Activated CD4-positive, alpha-beta T cell treated with anti-CD3 and anti-CD28 coated beads, Interleukin-2, amount 10 ng/mL, durations not matched to agents 24 days and 14 days (primary cell): Measurements from ENCODE around the gene SLC10A2. TPM values are rescaled to one million over a fixed set of nuclear protein-coding genes. Genes with fewer than 3 reads are reported as not detected.

Experiments
- DNase-seq: peaks from one replicate; pipeline ENCODE4 v3.0.0; 2022
- H3K27ac Mint-ChIP-seq: one replicate; pipeline ENCODE4 v1.8.0; 2022; ENCODE audit warnings: mild to moderate bottlenecking, mixed read lengths
- H3K27me3 Mint-ChIP-seq: one replicate; pipeline ENCODE4 v1.8.0; 2022; ENCODE audit warnings: mixed read lengths
- H3K36me3 Mint-ChIP-seq: one replicate; pipeline ENCODE4 v1.8.0; 2022; ENCODE audit warnings: low read depth, mild to moderate bottlenecking, mixed read lengths
- H3K4me1 Mint-ChIP-seq: one replicate; pipeline ENCODE4 v1.8.0; 2021; ENCODE audit warnings: mixed read lengths
- H3K4me3 Mint-ChIP-seq: one replicate; pipeline ENCODE4 v1.8.0; 2022; ENCODE audit warnings: mild to moderate bottlenecking, moderate library complexity, mixed read lengths
- H3K9me3 Mint-ChIP-seq: one replicate; pipeline ENCODE4 v1.8.0; 2021; ENCODE audit warnings: mixed read lengths
- intact Hi-C: fragments of 100-400 bp; cut with micrococcal nuclease; formaldehyde crosslinking; loops from one replicate; pipeline ENCODE4 v1.15.1; 2023
- total RNA-seq: library from RNA; stranded (reverse); gene quantifications from 2 replicates; pipeline ENCODE4 v1.2.3, GENCODE V29; 2022

SLC10A2 gene
- total RNA-seq, 1 donor from 2014 or later, result not detected

- no peak for DNase-seq
- Mint-ChIP-seq H3K27ac (no peak overlapping the region), H3K36me3 (no peaks in the 10 kb centered on the region), H3K27me3 (no peaks in the 10 kb centered on the region), H3K4me3 (no peak overlapping the region), H3K4me1 (no peaks in the 10 kb centered on the region), H3K9me3 (no peaks in the 10 kb centered on the region)
- intact Hi-C loops, result no loop called here
Observed at GRCh38 chr13:103078158-103078557, 11.9 kb upstream of the SLC10A2 start.

GRCh38 chr13:103068836-103069235 is 2.6 kb upstream of the SLC10A2 start:
- intact Hi-C loops, result no loop called here
- Mint-ChIP-seq H3K9me3 (no peaks in the 10 kb centered on the region), H3K4me3 (no peak overlapping the region), H3K27me3 (no peaks in the 10 kb centered on the region), H3K36me3 (no peaks in the 10 kb centered on the region), H3K27ac (no peak overlapping the region), H3K4me1 (no peaks in the 10 kb centered on the region)
- DNase-seq, result no peak

GRCh38 chr13:103067751-103068555 is 1.7 kb upstream of the SLC10A2 start:
- Mint-ChIP-seq H3K27ac (no peak overlapping the region), H3K9me3 (no peaks in the 10 kb centered on the region), H3K27me3 (no peaks in the 10 kb centered on the region), H3K4me3 (no peak overlapping the region), H3K36me3 (no peaks in the 10 kb centered on the region), H3K4me1 (no peaks in the 10 kb centered on the region)
- no peak for DNase-seq
- intact Hi-C loops, result no loop called here

GRCh38 chr13:103066781-103067345 is 646 bp upstream of the SLC10A2 start:
- no peaks in the 10 kb centered on the region for H3K4me1 Mint-ChIP-seq
- intact Hi-C loops, result no loop called here

GRCh38 chr13:103063376-103063775 is 2.8 kb downstream of the SLC10A2 start:
- Mint-ChIP-seq H3K4me3 (no peak overlapping the region), H3K27ac (no peak overlapping the region), H3K9me3 (no peaks in the 10 kb centered on the region), H3K4me1 (no peaks in the 10 kb centered on the region), H3K36me3 (no peaks in the 10 kb centered on the region), H3K27me3 (no peaks in the 10 kb centered on the region)
- intact Hi-C loops, result no loop called here
- no peak for DNase-seq

More at GRCh38 chr13:103066781-103067345, 646 bp upstream of the SLC10A2 start:
- Mint-ChIP-seq H3K4me3 (no peak overlapping the region), H3K27me3 (no peaks in the 10 kb centered on the region), H3K9me3 (no peaks in the 10 kb centered on the region), H3K36me3 (no peaks in the 10 kb centered on the region), H3K27ac (no peak overlapping the region)
- DNase-seq, result no peak

- intact Hi-C loops, result no loop called here
- no peaks in the 10 kb centered on the region for H3K9me3 Mint-ChIP-seq
Observed at GRCh38 chr13:103062079-103062478, 4.1 kb downstream of the SLC10A2 start.

GRCh38 chr13:103056008-103056407 is 10.2 kb downstream of the SLC10A2 start:
- DNase-seq, result no peak
- H3K36me3 Mint-ChIP-seq, result no peaks in the 10 kb centered on the region
- intact Hi-C loops, result no loop called here
- H3K9me3 Mint-ChIP-seq, result peaks cover 9% of the 10 kb centered on the region
- no peaks in the 10 kb centered on the region for H3K27me3 Mint-ChIP-seq
- H3K27ac Mint-ChIP-seq, result no peak overlapping the region
- H3K4me1 Mint-ChIP-seq, result no peaks in the 10 kb centered on the region
- H3K4me3 Mint-ChIP-seq, result no peak overlapping the region

More at GRCh38 chr13:103062079-103062478, 4.1 kb downstream of the SLC10A2 start:
- Mint-ChIP-seq H3K27me3 (no peaks in the 10 kb centered on the region), H3K4me3 (no peak overlapping the region), H3K4me1 (no peaks in the 10 kb centered on the region), H3K36me3 (no peaks in the 10 kb centered on the region), H3K27ac (no peak overlapping the region)
- DNase-seq, result no peak

- Mint-ChIP-seq H3K9me3 (peaks cover 9% of the 10 kb centered on the region), H3K4me1 (no peaks in the 10 kb centered on the region), H3K4me3 (no peak overlapping the region), H3K27ac (no peak overlapping the region), H3K27me3 (no peaks in the 10 kb centered on the region), H3K36me3 (no peaks in the 10 kb centered on the region)
- no peak for DNase-seq
- intact Hi-C loops, result no loop called here
Observed at GRCh38 chr13:103055166-103055565, 11.1 kb downstream of the SLC10A2 start.

- Mint-ChIP-seq H3K4me1 (no peaks in the 10 kb centered on the region), H3K27me3 (no peaks in the 10 kb centered on the region), H3K4me3 (no peak overlapping the region), H3K27ac (no peak overlapping the region), H3K36me3 (no peaks in the 10 kb centered on the region), H3K9me3 (no peaks in the 10 kb centered on the region)
- DNase-seq, result no peak
- intact Hi-C loops, result no loop called here
Observed at GRCh38 chr13:103046676-103047075, 19.5 kb downstream of the SLC10A2 start.

- no peaks in the 10 kb centered on the region for H3K9me3 Mint-ChIP-seq
- no peak overlapping the region for H3K4me3 Mint-ChIP-seq
Observed at GRCh38 chr13:103044056-103044455, 22.2 kb downstream of the SLC10A2 start.

GRCh38 chr13:103040006-103040405 is 26.2 kb downstream of the SLC10A2 start:
- DNase-seq, result no peak
- Mint-ChIP-seq H3K4me3 (no peak overlapping the region), H3K27ac (no peak overlapping the region), H3K36me3 (no peaks in the 10 kb centered on the region), H3K9me3 (no peaks in the 10 kb centered on the region), H3K27me3 (no peaks in the 10 kb centered on the region), H3K4me1 (no peaks in the 10 kb centered on the region)
- intact Hi-C loops, result no loop called here

More at GRCh38 chr13:103044056-103044455, 22.2 kb downstream of the SLC10A2 start:
- intact Hi-C loops, result no loop called here
- Mint-ChIP-seq H3K27me3 (no peaks in the 10 kb centered on the region), H3K4me1 (no peaks in the 10 kb centered on the region), H3K27ac (no peak overlapping the region), H3K36me3 (no peaks in the 10 kb centered on the region)
- DNase-seq, result no peak

- Mint-ChIP-seq H3K27me3 (no peaks in the 10 kb centered on the region), H3K4me3 (no peak overlapping the region), H3K9me3 (no peaks in the 10 kb centered on the region), H3K36me3 (no peaks in the 10 kb centered on the region), H3K27ac (no peak overlapping the region), H3K4me1 (no peaks in the 10 kb centered on the region)
- DNase-seq, result no peak
- intact Hi-C loops, result no loop called here
Observed at GRCh38 chr13:103039183-103039582, 27.0 kb downstream of the SLC10A2 start.

GRCh38 chr13:103036268-103036667 is 29.9 kb downstream of the SLC10A2 start:
- Mint-ChIP-seq H3K27me3 (no peaks in the 10 kb centered on the region), H3K4me1 (no peaks in the 10 kb centered on the region), H3K4me3 (no peak overlapping the region), H3K9me3 (no peaks in the 10 kb centered on the region), H3K27ac (no peak overlapping the region), H3K36me3 (no peaks in the 10 kb centered on the region)
- intact Hi-C loops, result no loop called here
- DNase-seq, result no peak

- no peak for DNase-seq
- Mint-ChIP-seq H3K9me3 (no peaks in the 10 kb centered on the region), H3K27me3 (no peaks in the 10 kb centered on the region), H3K36me3 (no peaks in the 10 kb centered on the region), H3K4me3 (no peak overlapping the region), H3K27ac (no peak overlapping the region), H3K4me1 (no peaks in the 10 kb centered on the region)
- intact Hi-C loops, result no loop called here
Observed at GRCh38 chr13:103033999-103034398, 32.2 kb downstream of the SLC10A2 start.
